GM21529 (cell line): ENCODE data around the gene ASS1.

Experiments
- ATAC-seq: cut with Tn5 transposase; IDR thresholded peaks from one replicate; pipeline ENCODE4 v1.9.1; 2021; ENCODE audit not compliant: unreplicated experiment

Gene ASS1

DNA sequence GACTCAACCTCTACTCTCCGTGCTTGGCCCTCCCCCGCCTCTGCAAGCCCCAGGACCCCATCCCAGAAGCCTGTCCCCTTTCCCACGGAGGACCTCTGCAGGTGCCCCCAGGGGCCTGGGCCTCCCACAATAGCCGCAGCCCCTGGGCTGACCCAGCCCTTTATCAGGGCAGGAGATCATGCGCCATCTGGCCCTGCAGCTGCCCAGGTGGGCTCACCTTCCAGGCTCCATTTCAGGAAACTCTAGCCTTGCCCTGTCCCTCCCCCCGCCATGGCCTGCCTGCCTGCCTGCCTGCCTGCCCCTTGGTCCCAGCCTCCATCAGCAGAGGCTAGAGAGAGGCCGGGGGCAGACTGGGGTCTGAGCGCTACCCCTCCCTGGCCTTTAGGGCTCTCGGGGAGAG, 48.7 kb downstream of the ASS1 start:
- ATAC-seq, result no peak

DNA sequence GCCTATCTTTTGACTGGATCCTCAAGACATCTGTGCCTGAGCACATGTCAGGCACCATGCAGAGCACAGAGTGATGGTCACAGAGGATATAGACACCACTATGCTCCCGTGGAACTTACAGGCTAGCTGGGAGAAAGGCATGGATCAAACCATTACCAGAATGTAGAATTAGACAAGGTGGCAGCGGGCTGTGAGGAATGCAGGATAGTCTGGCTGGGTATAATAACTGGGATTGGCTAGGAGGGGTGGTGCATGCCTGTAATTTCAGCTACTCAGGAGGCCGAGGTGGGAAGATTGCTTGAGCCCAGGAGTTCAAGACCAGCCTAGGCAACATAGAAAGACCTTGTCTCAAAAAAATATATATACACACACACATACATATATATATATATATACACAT, 50.3 kb downstream of the ASS1 start:
- no peak for ATAC-seq

DNA sequence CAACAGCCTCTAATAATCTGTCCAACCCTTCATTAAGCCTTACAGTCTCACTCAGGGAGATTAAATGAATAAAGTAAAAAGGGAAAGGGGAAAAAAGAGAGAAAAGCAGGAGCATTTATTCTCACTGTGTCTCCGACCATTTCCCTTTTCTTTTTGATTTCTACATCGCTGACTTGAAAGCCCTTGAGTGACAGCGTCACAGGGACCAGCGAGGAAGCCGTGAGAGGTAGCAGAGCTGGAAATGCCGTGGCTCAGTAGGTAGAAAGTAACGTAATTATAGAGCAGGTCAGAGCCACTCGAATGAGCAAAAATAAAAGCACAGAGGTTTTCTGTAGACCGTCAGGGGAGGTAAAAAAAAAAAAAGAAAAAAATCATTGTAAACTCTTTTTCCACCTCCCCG, 52.4 kb downstream of the ASS1 start:
- ATAC-seq, result no peak

DNA sequence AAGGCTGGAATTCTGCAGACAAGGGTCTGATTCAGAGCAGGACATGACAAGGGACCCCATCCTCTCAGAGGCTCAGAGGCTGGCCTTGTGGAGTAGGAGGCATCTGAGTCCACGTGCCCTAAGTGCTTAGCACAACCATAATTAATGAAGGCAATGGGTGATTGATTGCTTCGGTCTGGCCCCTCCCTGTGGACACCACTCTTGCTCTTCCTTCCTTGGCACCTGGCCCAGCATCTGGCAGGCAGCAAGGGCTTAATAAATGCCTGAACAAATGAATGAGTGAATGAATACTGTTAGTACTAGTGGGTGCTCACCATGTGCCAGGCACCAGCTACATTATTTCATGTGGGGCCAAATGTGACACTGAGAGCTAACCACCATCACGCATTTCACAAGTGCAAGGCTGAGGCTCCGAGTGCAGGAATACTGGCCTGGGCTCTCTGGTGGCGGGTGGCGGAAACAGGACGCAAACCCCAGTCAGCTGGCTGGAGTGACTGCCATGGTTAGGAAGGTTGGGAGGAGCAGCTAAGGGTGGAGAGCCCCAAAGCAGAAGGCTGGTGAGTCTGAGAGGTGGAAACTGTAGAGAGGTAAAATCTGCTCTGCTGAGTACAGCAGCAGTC, 53.6 kb downstream of the ASS1 start:
- no peak for ATAC-seq

DNA sequence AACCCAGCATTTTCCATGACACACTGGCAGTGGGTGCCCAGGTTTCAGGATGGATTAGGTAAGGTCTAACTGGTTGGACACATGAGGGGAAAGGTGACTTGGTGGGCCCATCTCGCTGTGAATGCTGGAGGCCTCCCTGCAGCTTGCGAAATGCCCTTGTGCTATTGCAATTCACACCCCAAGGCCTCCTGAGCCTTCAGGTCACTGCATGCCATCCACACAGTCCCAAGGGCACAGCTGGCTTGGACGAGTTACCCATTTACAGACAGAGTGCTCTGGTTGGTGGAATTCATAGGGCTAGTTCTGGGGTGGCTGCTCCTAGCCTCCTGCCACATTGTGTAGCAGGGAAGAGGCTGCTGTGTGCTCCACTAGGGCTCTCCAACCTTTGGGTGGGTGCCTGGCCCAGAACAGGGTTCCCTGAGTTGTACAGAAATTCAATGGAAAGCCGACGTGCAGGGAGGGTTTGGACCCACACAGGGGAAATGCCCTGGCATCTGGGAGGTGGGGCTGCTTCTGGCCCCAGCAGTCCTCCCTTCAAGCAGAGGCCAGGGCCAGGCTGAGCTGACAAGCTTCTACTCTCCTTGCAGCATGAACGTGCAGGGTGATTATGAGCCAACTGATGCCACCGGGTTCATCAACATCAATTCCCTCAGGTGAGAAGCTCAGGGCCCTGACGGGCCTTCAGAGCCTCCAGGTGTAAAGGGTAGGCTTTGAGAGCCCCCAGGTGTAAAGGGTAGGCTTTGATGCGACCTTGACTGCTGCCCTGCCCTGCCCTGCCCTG, 54.3 kb downstream of the ASS1 start:
- ATAC-seq, result no peak

DNA sequence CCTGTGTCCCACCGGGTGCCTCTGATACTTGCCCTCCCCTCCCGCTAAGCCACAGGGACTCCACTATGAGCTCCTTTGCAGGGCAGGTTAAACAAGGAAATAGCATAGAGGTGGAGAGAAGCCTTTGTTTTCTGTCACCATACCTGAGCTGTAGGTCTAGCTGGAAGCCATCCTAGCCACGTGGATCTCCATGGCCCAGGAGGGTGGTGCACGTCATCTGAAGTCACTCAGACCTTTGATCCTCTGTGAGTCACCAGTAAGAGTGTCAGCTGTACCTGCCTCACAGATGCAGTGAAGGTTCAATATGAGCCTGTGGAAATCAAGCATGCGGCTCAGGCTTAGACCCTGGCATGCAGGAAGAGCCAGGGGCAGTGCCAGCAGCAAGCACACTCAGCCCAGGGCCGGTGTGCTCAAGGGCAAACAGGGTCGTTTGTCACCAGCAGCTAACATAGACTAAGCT, 55.1 kb downstream of the ASS1 start:
- ATAC-seq, result no peak

DNA sequence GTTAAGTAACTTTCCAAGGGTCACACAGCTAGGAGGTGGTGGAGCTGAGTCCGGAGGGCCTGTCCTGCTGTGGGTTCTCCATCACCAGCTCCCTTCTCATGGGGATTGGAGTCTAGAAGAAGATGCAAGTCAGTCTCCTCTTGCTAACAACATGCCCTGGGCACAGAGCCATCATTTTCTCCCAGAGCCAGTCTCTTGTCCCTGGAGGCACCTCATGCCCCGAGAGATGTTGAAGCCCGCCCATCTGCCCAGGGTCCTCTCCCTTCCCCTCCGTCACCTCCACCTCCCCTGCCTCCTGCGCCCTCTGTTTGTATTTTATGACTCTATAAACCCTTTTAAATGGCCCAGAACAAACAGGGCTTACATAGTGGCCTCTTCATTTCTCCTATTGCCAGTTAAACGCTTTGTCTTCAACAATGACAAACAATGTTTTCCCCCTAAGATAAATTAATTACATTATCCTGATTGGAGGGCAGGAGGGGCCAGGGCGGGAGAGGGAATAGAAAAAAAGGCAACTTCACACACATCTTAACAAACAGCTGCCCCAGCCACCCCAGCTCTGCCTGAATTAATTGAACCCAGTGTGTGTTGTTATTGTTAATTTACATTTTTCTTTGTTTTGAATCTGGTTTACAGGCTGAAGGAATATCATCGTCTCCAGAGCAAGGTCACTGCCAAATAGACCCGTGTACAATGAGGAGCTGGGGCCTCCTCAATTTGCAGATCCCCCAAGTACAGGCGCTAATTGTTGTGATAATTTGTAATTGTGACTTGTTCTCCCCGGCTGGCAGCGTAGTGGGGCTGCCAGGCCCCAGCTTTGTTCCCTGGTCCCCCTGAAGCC, 55.8 kb downstream of the ASS1 start:
- ATAC-seq, result no peak

DNA sequence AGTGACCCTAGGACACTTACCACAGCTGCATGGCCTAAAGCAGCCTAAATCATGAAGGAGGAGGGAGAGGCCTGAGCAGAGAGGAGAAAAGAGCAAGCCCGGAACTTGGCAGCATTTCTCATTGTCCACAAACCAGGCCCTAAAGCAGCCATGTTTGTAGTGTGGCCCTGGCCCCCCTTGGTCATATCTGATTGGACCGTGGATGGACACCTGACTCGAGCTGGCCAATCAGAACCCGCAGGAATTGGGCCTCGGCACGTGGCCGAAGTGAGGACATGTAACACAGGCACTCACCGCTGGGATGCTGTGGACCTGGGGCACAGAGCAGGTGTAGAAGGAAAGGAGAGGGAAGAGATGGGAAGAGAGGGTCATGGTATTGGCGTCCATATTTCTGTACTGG, 56.9 kb downstream of the ASS1 start:
- no peak for ATAC-seq

DNA sequence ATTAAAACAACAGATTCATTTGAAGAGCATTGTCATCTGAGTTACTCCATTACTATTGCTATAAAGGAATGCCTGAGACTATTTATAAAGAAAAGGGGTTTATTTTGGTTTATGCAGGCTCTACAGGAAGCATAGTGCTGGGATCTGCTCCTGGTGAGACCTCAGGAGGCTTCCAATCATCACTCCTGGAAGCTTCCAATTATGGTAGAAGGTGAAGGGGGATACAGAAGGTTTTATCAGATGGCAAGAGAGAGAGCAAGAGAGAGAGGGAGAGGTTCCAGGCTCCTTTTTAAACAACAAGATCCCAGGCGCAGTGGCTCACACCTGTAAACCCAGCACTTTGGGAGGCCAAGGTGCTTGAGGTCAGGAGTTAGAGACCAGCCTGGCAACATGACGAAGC, 63.5 kb downstream of the ASS1 start:
- ATAC-seq, result no peak

DNA sequence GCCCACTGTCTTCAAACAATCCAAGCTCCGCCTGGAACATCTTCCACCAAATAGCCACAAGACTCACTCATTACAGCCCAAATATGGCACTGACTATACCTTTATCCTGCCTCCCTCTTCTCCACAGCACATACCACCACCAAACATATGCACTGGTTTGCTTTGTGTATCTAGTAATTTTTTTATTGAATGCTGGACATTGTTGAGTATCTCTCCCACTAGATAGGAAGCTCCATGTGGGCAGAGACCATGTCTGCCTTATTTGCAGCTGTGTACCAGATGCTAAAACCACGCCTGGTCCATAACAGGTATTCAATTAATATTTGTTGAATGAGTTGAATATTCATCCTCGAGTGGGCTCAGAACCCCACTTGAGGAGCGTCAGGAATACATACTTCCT, 67.4 kb downstream of the ASS1 start:
- no peak for ATAC-seq

DNA sequence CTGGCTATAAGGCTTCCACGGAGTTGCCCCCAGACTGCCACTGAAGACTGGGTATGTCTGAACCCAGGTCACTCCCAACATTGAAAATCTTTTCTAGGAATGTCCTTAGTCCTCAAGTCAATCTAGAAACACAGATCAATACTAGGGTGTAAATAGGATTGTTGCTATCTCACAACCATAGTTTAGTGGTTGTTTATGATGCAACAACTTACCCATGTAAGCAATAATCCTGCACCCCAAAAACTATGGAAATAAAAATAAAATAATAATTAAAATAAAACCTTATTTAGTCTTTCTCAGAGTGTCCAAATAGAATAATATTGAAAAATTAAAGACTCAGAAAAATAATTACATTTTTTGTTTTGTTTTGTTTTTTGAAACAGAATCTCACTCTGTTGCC, 68.3 kb downstream of the ASS1 start:
- no peak for ATAC-seq

DNA sequence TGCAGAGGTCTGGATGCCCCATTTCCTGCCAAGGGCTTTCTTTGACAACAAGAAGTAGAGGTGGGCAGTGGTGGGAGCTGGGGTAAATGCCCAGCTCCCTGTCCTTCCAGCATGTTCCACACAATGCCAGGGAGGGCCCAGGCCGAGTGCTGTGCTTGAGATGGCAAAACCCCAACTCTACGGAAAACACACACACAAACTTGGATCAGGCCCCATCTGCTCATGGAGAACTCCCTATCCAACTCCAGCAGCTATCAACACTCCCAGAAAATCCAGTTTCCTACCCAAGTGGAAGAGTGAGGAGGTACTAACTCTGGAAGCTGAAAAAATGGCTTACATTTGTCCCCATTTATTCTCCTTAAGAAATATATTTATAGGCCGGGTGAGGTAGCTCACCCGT, 73.5 kb downstream of the ASS1 start:
- no peak for ATAC-seq

DNA sequence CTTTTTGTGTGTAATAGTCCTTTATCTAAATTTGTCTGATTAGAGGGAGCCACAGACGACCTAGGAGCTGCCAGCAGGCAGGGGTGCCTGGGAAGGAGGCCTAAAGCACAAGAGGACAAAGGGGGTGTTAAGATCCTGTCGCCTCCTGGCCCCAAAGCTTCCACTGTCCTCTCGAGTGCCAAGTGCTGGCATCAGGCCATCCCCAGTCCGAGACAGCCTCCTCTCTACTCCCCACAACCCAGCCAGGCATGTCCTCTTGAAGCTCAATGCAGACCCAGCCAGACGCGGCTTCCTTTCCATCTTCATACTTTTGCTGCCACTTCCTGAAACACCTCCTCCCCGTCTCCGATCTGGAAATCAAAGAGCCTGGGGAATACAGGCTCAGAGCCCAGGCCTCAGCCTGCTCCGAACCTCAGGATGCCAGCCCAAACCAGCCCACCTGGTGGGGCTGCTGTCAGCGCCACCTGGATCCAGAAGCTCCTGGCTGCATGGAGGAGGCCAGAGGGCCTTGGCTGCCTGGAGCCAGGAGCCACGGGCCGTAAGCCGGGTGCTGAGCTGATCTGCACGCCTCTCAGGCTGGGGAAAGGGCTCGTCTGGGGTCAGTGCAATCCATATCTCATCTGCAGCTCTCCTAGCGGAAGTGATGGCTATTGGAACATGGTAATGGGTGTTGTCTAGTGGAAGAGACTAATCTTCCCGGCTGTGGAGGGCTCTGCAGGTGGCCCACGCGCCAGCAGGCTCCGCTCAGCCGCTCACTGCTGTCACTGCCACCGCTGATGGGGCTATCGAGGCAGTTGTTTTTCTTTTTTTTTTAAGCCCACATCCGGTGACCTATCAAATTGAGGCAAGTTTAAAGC, 74.4 kb downstream of the ASS1 start:
- no peak for ATAC-seq

DNA sequence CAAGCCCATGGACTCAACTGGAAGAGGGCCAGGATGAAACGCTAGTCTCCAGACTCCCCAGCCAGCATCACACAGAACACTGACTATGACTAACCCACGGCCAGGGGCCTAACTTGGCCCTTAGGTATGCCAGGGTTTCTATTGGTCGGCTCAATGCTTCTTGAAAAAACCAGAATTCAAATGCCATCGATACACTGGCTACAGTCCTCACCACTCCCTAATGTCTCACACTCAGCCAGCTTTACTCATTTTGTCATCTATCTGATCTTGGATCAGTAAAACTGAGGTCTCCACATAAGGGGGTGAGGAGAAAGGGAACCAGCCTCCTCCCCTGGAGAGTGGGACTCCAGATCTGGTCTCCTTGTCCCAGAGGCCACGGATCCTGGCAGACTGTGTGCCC, 75.2 kb downstream of the ASS1 start:
- ATAC-seq, result no peak

DNA sequence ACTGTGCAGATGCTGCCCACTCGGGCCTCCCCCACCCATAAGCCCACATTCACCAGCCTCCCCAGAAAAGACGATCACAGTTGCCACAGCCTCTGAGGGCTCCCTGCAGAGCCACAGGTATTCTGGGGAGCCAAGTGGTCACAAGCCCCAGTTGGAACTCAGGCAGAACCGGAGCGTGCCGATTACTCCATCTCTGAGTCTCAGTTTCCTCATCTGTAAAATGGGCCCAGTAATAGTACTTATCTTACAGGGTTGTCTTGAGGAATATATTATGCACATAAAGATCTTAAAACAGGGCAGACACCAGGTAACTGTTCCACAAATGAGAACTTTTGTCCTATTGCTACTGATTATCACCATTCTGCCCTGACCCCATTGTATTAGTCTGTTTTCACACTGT, 77.0 kb downstream of the ASS1 start:
- no peak for ATAC-seq

DNA sequence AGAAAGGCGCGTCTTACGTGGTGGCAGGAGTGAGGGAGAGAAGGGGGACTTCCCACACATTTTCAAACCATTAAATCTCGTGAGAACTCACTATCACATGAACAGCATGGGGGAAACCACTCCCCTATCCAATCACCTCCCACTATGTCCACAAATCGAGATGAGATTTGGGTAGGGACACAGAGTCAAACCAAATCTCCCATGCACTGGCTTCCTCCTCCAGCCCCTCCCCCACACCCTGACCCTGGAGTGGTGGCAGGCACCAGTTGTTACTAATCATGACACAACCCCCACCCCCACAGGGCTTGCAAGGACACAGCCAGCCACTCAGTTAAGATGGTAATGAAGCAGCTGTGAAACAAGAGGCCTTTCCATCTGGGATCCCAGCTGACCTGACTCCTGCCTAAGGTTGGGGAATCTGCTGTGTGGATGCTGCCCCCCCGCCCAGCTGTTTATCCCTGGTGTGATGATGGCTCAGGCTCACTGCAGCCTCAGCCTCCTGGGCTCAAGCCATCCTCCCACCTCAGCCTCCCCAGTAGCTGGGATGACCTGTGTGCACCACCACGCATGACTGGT, 77.6 kb downstream of the ASS1 start:
- no peak for ATAC-seq

DNA sequence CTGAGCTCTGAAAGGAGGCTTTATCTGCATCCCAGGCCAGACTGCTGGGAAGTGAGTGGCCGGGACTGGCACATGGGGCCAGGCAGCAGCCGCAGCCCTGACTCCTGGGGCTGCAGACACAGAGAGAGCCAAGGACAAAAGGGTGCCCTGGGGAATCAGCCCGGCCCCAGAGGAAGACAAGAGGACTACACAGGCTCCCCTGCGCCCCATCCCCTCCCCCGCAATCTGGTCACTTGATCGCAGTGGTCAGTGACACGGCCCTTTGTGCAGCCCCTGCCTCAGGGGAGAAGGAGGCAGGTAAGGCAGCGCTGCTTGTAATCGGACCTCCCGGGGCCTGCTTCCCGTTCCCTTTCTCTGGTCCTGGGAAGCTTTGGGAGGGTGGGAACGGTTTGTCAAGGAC, 79.2 kb downstream of the ASS1 start:
- ATAC-seq, result no peak

DNA sequence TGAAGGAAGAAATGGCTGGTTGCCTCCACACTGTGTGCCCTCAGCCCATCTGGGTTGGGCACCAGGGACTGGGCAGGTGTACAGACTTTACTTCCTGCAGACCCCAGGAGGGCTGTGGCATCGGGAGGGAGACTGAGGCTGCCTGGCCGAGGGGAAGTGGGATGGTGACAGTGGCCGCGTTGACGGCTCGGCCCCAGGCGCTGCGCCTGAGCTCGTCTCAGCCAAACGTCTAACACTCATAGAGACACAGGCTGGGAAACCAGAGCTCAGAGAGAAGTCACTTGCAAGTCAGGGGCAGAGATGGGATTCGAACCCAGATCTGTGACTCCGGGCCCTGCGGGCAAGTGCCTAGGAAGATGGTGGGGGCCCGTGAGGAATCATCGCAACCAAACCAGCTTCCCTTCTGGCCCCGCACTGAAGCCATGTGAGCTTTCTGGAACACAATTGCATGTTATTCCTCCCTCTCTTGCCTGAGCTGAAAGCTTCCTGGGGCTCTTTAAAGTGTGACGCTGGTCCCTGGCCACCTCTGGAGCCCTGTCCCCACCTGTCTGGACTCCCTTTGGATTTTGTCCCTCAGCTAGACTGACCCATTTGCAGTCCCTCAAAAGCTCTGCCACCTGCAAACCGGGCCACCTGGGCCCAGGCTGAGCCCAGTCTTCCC, 81.6 kb downstream of the ASS1 start:
- no peak for ATAC-seq

DNA sequence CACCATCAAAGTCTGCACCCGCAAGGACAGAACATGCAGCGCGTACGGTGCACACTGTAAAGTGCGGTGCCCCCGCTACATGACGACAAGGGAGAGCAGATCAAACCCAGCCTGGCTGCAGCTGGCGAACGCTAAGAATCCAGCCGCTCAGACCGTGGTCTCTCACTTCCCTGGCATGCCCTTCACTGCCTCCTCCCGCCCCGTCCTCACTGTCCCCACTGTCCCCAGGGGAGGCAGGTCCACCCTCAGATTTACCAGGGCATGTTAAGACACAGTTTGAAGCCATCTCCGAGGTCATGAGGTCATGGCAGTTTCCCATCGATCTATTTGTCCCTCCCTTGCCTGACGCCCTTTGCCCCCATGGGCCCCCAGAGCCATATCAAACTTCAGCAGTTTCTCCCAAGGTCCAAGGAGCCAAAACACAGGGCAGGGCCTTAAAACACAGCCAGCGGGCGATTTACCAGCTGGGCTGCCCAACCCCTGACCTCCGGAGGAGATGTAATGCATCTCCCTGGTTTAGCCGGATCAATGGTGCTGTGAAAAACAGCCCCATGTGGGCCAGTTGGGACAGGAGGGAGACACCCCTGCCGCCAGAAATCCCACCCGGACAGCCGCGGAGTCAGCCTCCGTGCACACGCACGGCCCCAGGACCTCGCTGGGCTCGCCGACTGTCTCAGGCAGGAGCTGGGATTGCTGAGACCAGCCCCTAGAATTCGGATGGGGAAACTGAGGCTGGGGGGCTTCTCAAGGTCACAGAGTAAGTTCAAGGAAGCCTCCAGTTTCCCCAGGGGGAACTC, 82.3 kb downstream of the ASS1 start:
- no peak for ATAC-seq
